ENCODE measurements around the gene CBARP. TPM values are rescaled to one million over a fixed set of nuclear protein-coding genes. Genes with fewer than 3 reads are reported as not detected.
A peak's percentile ranks its signal among the peaks of the same experiment; 100 is the strongest.

Gene CBARP
- total RNA-seq, 1 experiment from 2014 or later: 23.4 TPM

DNA sequence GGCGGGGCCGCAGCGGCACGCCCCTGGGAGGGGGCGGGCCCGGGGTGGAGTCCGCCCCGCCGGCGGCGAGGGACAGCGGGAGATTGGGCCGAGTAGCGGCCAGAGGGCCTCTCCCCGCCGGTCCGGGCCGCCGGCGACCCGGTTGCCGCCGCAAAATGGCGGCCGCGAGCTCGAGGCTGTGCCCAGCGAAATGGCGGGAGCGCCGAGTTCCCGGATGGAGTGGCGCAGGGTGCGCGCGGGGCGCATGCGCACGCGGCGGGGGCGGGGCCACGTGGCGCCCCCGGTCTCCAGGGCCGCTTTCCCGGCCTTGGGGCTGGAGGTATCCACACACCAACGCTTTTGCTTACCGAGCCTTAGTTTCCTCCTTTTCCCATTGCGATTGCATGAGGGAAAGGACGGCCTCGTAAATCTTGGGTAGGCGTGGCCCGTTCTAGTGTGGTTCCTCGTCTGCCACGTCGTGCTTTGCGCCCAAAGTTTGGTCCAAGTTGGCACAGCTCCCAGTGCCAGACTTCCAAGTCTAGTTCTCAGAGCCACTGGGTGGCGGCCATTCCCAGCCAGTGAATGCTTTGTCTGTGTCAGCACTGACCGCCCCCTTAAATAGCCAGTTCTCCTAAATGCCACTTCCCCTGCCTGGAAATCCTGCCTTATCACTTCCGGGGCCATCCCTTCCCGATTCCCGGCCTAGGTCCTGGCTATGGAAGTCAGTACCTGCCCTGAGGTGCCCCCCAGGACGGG, 31.8 kb upstream of the CBARP start (continued):
- TF ChIP-seq ZNF396 (CRISPR knock-in tag; IDR thresholded peaks at IDR 0.05; ENCODE audit: borderline replicate concordance) (no peak), HMGA2 (CRISPR knock-in tag; IDR thresholded peaks at IDR 0.05) (no peak), SMAD3 (CRISPR knock-in tag; IDR thresholded peaks at IDR 0.05; ENCODE audit: borderline replicate concordance) (no peak), ZNF416 (CRISPR knock-in tag; IDR thresholded peaks at IDR 0.05) (peak; percentile 86), SMAD4 (CRISPR knock-in tag; IDR thresholded peaks at IDR 0.05) (no peak), NR2C2 (CRISPR knock-in tag; IDR thresholded peaks at IDR 0.05) (no peak), NFYB (CRISPR knock-in tag; conservative IDR thresholded peaks at IDR 0.05; ENCODE audit: low read depth) (no peak), JUN (CRISPR knock-in tag; IDR thresholded peaks at IDR 0.05) (no peak), NR1H2 (CRISPR knock-in tag; IDR thresholded peaks at IDR 0.05) (no peak), TP53 (CRISPR knock-in tag; IDR thresholded peaks at IDR 0.05) (no peak), GABPB1 (CRISPR knock-in tag; IDR thresholded peaks at IDR 0.05) (no peak), PRRX2 (CRISPR knock-in tag; IDR thresholded peaks at IDR 0.05) (no peak; the same call in 1 of the 2 replicates)
- TF ChIP-seq, protein P1, sequence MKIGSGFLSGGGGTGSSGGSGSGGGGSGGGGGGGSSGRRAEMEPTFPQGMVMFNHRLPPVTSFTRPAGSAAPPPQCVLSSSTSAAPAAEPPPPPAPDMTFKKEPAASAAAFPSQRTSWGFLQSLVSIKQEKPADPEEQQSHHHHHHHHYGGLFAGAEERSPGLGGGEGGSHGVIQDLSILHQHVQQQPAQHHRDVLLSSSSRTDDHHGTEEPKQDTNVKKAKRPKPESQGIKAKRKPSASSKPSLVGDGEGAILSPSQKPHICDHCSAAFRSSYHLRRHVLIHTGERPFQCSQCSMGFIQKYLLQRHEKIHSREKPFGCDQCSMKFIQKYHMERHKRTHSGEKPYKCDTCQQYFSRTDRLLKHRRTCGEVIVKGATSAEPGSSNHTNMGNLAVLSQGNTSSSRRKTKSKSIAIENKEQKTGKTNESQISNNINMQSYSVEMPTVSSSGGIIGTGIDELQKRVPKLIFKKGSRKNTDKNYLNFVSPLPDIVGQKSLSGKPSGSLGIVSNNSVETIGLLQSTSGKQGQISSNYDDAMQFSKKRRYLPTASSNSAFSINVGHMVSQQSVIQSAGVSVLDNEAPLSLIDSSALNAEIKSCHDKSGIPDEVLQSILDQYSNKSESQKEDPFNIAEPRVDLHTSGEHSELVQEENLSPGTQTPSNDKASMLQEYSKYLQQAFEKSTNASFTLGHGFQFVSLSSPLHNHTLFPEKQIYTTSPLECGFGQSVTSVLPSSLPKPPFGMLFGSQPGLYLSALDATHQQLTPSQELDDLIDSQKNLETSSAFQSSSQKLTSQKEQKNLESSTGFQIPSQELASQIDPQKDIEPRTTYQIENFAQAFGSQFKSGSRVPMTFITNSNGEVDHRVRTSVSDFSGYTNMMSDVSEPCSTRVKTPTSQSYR (CRISPR knock-in tag; IDR thresholded peaks at IDR 0.05): no peak
- TF ChIP-seq, protein P2, sequence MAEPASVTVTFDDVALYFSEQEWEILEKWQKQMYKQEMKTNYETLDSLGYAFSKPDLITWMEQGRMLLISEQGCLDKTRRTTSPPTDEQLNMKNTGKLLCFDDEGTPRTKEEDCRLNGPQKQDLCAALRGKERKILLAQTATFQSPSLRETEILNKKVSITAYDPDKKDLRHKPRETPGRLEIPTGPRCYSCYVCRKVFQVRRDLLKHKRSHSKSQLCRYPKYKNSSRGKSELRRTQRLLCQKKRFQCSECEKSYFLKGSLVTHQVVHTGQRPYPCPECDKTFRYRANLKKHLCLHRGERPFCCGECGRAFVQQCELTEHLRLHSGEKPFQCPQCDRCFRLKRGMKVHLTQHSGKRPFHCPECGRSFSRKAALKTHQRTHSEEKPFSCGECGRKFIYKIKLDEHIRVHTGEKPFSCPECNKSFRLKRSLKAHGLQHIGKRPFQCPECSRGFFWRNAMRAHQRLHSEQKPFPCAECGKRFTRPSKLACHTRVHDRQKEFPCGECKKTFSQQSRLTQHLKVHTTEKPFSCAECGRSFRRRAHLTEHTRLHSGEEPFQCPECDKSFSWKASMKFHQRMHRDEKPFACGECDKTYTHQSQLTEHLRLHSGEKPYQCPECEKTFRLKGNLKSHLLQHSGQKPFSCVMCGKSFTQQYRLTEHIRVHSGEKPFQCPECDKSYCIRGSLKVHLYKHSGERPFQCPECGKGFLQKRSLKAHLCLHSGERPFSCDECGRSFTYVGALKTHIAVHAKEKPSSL (CRISPR knock-in tag; conservative IDR thresholded peaks at IDR 0.05): peak; percentile 82; the same call in 1 of the 2 replicates

DNA sequence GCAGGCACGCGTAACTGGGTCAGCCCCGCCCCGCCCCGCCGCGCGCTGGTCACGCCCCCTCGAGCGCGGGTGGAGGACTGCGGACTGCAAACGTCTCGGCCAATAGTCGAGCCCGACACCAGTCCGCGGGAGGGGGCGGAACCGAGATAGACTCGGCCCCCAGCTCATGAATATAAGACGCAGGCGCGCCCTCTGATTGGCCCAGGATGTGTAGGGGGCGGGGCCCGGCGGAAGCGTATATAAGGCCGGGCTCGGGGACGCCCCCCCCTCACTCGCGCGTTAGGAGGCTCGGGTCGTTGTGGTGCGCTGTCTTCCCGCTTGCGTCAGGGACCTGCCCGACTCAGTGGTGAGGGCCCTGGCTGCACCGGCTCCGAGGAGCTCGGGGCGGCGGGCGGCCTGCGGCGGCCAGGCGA, 31.3 kb upstream of the CBARP start, which contains the start of gene CIRBP:
Gene CIRBP (plus strand): TSS at position 268 of the 413 bp plus-strand sequence. CDS start 1,602 bp downstream, outside the sequence.
- DNase-seq (ENCODE audit: low spot score) (peak; percentile 100), ATAC-seq (peak; percentile 74)
- Mint-ChIP-seq H3K27ac (peak within 1 kb of the TSS; percentile 97), H3K4me1 (peaks cover 60% of the 10 kb centered on the region), H3K9me3 (no peaks in the 10 kb centered on the region), H3K36me3 (peaks cover 41% of the 10 kb centered on the region), H3K27me3 (ENCODE audit: low read depth) (peaks cover 7% of the 10 kb centered on the region), H3K4me3 (peak within 1 kb of the TSS; percentile 79)
- CTCF ChIA-PET: interaction anchor here (0.8 to 15.6 kb wide), 13 partner anchors 10 to 204 kb away, joined by 3 to 648 read pairs (median 3); partner anchors contain the start of genes ATP5F1D and MIDN
- POLR2A ChIA-PET: interaction anchor here (0.5 to 2.8 kb wide), 24 partner anchors 9 to 298 kb away, joined by 3 to 37 read pairs (median 4); partner anchors contain the start of gene ATP5F1D
- TF ChIP-seq, protein P3, sequence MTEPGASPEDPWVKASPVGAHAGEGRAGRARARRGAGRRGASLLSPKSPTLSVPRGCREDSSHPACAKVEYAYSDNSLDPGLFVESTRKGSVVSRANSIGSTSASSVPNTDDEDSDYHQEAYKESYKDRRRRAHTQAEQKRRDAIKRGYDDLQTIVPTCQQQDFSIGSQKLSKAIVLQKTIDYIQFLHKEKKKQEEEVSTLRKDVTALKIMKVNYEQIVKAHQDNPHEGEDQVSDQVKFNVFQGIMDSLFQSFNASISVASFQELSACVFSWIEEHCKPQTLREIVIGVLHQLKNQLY (CRISPR knock-in tag; IDR thresholded peaks at IDR 0.05): no peak
- TF ChIP-seq JAZF1 (CRISPR knock-in tag; IDR thresholded peaks at IDR 0.05) (no peak), GRHL2 (CRISPR knock-in tag; IDR thresholded peaks at IDR 0.05; ENCODE audit: insufficient replicate concordance, severe bottlenecking) (no peak), SMAD3 (CRISPR knock-in tag; IDR thresholded peaks at IDR 0.05; ENCODE audit: borderline replicate concordance) (no peak), ZBTB21 (CRISPR knock-in tag; IDR thresholded peaks at IDR 0.05; ENCODE audit: borderline replicate concordance) (no peak), HMGA2 (CRISPR knock-in tag; IDR thresholded peaks at IDR 0.05) (no peak), FOXJ3 (CRISPR knock-in tag; IDR thresholded peaks at IDR 0.05; ENCODE audit: borderline replicate concordance) (no peak)
- TF ChIP-seq, protein P1 (CRISPR knock-in tag; IDR thresholded peaks at IDR 0.05): no peak
- TF ChIP-seq, protein P4, sequence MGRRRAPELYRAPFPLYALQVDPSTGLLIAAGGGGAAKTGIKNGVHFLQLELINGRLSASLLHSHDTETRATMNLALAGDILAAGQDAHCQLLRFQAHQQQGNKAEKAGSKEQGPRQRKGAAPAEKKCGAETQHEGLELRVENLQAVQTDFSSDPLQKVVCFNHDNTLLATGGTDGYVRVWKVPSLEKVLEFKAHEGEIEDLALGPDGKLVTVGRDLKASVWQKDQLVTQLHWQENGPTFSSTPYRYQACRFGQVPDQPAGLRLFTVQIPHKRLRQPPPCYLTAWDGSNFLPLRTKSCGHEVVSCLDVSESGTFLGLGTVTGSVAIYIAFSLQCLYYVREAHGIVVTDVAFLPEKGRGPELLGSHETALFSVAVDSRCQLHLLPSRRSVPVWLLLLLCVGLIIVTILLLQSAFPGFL (CRISPR knock-in tag; IDR thresholded peaks at IDR 0.05; ENCODE audit: borderline replicate concordance): no peak
- TF ChIP-seq, protein P5, sequence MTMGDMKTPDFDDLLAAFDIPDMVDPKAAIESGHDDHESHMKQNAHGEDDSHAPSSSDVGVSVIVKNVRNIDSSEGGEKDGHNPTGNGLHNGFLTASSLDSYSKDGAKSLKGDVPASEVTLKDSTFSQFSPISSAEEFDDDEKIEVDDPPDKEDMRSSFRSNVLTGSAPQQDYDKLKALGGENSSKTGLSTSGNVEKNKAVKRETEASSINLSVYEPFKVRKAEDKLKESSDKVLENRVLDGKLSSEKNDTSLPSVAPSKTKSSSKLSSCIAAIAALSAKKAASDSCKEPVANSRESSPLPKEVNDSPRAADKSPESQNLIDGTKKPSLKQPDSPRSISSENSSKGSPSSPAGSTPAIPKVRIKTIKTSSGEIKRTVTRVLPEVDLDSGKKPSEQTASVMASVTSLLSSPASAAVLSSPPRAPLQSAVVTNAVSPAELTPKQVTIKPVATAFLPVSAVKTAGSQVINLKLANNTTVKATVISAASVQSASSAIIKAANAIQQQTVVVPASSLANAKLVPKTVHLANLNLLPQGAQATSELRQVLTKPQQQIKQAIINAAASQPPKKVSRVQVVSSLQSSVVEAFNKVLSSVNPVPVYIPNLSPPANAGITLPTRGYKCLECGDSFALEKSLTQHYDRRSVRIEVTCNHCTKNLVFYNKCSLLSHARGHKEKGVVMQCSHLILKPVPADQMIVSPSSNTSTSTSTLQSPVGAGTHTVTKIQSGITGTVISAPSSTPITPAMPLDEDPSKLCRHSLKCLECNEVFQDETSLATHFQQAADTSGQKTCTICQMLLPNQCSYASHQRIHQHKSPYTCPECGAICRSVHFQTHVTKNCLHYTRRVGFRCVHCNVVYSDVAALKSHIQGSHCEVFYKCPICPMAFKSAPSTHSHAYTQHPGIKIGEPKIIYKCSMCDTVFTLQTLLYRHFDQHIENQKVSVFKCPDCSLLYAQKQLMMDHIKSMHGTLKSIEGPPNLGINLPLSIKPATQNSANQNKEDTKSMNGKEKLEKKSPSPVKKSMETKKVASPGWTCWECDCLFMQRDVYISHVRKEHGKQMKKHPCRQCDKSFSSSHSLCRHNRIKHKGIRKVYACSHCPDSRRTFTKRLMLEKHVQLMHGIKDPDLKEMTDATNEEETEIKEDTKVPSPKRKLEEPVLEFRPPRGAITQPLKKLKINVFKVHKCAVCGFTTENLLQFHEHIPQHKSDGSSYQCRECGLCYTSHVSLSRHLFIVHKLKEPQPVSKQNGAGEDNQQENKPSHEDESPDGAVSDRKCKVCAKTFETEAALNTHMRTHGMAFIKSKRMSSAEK (CRISPR knock-in tag; IDR thresholded peaks at IDR 0.05; ENCODE audit: borderline replicate concordance): no peak
